T follicular helper cell (primary cell): ENCODE data around the gene SLC5A9.
"Not testable (repeated sequence)": the region's sequence is repeated elsewhere in the genome, so short reads cannot be mapped to it uniquely, and the experiment has no call there.

Experiments used
- DNase-seq: peaks from one replicate; pipeline ENCODE4 v3.0.0-alpha.2; 2020; ENCODE audit warnings: low read depth
- total RNA-seq, 2 experiments: gene quantifications; one replicate each; lab custom pipeline; 2026; lab: John Stamatoyannopoulos, UW

Gene SLC5A9
- total RNA-seq: 0 reads per million in 2 experiments

DNA sequence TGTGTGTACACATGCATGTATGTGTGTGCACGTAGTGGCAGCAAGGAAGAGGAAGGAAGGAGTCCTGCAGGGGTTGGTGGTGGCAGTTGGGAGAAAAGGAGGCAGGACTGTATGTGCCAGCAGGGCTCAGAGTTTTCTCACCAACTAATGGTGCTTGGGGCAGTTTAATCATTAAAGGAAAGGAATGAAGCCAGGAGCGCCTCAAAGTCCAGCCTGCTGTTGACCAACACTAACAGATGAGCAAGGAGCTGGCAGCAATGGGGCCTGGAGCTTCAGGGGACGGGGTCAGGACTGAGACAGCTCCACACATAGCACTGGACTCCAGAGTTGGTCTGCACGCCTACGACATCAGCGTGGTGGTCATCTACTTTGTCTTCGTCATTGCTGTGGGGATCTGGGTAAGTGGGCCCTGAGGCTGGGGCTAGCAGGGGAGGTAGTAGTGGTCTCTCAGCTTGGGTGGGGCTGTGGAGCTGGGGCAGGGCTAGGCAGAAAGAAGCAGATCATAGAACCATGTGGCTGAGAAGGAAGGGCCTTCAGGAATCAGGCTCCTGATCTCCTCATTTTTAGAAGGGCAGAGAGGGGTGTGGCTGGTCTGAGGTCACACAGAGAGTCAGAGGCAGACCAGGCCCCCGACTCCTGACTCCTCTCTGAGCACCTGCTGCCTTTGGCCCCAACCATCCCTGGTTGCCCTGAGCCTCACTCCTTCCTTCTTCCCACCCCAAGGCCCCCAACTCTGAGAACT lies at the start of gene SLC5A9:
Gene SLC5A9, plus strand, starts transcription at position 216 of the 742 bp plus-strand sequence. Its CDS starts 21 bp downstream, at position 237.
- DNase-seq: no peak

DNA sequence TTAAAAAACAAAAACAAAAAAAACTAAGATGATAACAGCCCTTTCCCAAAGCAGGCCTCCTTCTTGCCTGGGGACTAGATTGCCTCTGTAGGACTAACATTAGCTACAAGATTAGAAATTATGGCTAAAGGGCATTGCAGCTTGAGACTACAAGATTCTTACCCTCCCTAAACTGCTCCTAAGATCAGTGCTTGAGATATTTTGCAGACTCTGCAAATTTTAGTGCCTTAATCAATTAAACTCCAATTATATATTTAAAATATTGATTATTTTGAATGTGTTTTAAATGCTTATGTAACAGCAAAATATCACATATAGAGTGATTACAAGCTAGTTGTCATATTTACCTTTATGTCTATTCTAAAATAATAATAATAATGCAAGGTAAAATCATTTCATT lies 47.4 kb upstream of the SLC5A9 start:
- no peak for DNase-seq

DNA sequence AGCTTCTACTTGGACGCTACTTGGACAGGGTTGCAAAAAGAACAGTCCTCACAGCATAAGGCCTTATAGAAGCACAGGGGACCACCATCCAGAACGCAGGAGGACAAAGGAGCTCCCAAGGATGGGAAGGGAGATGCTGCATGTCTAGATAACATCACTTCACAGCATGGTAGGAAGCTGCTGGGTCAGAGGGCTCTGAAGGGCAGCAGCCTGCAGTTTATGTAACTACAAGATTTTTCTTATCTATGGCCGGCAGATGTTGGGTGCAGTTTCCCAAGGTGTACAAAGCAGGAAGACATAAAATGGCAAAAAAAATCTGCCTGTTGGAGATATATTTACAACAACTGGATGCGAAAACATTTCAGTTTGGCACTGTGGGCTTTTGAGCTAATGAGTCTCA lies 45.3 kb upstream of the SLC5A9 start:
- DNase-seq: no peak

DNA sequence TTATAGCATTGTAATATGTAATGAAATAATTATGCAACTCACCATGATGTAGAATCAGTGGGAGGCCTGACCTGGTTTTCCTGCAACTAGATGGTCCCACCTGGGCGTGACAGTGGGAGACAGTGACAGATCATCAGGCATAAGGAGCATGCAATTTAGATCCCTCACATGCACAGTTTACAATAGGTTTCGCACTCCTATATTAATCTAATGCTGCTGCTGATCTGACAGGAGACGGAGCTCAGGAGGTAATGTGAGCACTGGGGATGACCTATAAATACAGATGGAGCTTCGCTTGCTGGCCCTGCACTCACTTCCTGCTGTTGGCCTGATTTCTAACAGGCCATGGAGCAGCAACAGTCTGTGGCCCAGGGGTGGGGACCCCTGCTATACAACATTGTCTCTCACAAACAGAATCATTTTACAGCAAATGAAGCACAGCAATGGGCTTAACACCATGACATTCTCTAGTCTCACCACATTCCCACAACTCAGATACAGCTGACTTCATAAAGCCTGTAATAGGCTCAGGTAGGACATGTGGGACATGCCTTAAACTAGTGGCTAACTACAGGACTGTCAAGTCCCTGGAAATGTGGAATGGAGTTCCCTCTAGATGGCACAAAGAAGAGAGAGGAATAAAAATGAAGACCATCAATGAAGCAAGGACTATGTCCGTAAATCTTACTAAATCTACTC lies 40.7 kb upstream of the SLC5A9 start:
- DNase-seq: no peak

DNA sequence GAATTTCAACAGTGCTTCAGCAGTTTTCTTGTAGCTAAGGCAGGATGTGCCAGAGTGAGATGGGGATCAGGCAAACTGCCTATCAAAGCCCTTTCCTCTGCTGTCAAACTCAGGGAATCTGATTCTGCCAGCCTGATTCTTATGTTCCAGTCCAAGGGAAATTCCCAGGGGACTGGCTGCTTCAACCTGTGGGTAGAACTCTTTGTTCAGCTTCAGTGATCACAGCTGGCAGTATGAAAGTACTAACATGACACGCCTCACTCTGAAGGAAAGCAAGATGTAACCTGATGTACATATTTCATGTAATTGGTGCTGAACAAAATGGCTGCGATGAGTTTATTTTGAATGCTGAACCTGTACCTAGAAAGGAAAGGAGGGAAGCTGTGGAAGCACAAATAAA lies 40.1 kb upstream of the SLC5A9 start:
- no peak for DNase-seq

DNA sequence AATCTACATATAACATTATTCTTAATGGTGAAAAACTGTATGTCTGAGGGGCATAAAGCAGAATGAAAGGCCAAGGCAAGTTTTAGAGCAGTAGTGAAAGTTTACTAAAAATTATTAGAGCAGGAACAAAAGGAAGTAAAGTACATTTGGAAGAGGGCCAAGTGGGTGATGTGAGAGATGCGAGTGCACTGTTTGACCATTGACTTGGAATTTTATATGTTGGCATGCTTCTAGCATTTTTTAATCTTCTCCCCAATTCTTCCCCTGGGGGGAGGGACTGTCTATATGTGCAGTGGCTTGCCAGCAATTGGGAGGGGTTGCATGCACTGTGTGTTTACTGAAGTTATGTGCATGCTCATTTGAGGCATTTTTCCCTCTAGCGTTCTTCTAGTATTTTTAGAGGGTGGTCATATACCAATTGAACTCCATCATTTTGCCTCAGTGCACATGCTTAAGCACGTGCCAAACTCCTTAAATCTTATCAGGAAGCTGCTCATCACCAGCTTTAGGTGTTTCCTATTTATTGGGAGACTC lies 36.1 kb upstream of the SLC5A9 start:
- no peak for DNase-seq

DNA sequence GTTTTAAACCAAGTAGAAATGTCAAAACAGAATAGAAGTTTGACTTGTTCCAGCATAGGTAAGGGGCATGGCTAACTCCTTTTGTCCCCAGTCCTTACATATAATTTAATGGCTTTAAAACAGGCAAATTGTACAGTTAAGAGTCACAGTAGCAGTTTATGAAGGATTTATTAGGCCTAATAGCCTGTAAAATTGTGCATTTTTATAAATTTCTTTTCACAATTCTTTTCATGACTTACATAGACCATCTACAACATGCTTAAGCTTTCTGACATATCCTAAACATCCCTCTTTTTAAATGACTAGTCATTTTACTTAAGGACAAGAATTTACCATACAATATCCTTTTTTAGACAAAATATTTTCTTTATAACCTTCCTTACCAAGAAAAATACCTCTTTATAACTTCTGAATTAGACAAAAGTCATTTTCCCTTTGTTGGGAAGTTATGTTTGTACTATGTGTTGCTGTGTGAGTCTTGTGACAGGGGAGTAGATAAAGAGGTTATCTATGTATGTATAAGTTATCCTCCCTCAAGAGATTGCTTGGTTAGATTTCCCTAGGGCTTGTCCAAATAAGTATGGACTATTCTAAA lies 34.5 kb upstream of the SLC5A9 start:
- no peak for DNase-seq

DNA sequence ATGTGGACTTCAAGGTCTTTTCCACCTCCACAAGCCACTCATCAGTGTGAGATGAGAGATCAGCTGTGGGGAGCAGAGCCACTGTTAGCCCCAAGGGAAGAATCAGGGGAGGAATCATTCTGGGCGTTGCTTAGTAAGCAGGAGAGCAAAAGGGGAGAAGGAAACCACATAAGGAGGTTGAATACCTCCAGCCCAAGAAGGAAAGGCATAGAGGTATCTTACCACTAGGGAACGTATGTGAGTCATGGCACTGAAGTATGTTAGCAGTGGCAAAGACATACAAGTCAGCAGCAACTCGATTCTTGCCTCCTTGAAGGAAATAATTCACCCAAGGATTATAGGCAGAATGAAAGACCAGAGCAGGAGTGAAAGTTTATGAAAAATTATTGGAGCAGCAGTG lies 31.6 kb upstream of the SLC5A9 start:
- DNase-seq: no peak

DNA sequence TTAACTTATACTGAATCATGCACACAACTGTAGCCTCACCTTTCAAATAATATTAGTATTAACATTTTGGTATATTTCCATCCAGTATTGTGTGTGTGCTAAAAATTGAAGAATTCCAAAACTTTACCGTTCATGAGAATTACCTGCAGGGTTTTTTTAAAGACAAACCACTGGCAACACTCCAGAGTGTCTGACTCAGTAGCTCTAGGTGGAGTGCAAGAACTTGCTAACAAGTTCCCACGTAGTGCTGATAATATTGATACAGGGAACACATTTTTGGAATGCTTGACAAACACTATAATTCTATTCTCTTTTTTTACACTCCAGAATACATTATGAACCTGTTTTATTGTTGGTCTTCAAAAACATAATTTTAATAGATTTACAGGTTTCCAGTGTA lies 27.7 kb upstream of the SLC5A9 start:
- no peak for DNase-seq

DNA sequence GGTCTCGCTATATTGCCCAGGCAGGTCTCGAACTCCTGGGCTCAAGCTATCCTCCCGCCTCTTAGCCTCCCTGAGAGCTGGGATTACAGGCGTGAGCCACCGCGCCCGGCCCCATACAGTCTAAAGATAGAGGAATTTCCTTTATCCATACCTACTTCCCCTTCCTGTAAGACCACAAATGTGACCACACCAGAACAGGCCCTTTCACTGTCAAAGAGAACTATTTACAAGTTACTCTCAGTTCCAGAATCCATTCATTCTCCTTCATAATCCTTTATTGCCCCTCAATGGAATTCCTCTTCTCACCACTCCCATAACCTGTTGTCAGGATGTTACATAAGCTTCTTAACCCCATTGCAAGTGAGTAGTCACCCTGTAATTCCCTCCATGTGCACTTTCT lies 26.3 kb upstream of the SLC5A9 start:
- no peak for DNase-seq

DNA sequence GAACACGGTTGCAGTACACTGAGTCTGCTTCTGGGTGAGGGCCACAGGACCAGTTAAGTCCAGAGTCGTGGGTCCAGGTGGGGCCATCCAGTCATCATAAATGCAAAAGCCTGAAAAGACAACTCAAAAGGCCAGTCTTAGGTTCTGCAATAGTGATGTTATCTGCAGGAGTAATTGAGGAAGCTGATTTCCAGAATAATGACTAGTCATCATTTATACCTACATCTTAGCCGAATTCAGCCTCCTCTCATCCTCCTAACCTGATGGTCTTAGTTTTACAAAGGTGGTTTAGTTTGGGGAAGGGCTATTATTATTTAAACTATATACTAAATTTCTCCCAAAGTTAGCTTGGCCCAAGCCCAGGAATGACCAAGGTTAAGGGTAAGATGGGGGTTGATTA lies 23.5 kb upstream of the SLC5A9 start:
- no peak for DNase-seq

DNA sequence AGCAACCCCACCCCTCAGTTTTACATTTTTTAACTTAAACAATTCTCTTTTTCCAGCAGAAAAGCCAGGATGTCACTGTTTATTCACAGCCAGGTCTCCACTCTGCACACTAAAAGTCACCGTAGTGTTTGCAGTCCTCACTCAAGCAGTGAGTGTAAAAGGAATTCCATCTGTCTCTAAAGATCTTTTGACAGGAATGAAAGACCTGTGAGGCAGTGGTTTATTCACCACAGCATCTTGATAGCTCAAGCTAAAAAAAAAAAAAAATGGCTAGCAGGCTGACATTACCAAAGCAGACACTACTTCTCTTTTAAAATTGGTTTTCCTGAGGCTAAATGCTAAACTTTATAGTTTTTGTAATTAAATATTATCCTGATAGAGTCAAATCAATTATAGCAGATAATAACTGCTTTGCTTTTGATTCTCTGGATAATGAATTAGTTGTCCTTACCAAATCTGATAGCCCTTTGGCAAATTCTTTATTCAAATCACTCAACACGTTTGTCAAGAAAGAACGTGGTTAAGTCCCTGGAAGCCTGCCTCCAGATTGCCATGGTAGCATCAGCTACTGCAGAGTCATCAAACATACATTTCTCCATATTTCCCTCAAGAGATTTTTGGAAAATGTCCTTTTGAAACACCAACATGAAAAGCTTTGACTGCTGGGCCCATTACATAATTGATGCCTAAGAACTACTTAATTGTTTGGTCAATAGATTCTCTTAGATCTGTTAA lies 22.2 kb upstream of the SLC5A9 start:
- no peak for DNase-seq

DNA sequence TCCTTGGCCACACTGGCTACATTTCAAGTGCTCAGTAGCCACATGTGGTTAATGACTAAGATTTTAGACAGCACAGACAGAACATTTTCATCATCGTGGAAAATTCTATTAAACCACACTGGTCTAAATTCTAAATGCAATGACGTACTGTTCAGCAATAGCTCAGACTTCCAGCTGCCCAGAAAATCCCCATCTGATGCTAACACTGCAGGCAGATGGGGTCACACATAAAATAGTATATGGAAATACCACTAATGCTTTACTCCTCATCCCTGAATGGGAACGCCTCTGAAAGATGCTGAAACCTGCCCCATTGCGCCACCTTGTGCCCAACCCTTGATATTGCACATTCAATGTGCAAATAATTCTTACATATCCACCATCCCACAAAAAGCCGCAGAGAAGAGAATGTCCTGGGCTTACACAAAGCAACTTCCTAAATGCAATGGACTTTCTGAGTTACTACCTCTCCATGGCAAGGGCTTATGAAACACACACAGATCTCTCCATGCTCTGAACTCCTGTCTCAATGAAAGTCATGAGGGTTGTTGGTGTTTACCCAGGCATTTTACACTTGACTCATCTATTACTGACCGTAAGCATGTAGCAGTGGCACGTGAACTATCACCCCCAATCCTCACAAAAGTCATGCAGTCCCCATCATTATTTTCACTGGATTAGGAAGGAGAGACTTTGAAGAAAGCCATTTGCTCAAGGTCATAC lies 20.3 kb upstream of the SLC5A9 start:
- peak; percentile 33 for DNase-seq

DNA sequence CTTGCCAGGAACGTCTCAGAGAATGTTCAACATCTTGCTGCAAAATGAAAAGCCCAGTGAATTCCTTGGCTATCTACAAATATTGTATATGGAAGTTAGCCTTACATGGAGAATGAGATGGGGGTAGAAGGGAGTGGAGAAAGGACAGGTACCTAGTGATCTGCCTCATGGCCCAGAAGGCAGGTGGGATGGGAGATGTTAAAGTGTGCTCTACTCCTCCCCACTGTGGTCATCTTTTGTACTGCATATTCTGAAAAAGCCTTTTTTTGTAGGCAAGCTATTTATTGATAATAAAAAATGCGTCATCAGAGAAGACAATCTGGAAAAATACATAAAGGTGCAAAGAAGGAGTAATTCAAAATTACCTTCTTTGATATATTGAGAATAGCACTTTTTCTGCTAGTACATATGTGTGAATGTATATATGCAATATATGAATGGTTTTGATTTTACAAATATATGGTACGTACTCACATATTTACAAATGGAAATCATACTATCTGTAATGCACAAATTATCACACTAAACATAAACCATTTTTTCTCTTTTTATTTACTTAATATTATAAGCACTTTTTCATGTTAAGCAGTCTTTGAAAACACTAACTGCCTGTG lies 19.1 kb upstream of the SLC5A9 start:
- no peak for DNase-seq

DNA sequence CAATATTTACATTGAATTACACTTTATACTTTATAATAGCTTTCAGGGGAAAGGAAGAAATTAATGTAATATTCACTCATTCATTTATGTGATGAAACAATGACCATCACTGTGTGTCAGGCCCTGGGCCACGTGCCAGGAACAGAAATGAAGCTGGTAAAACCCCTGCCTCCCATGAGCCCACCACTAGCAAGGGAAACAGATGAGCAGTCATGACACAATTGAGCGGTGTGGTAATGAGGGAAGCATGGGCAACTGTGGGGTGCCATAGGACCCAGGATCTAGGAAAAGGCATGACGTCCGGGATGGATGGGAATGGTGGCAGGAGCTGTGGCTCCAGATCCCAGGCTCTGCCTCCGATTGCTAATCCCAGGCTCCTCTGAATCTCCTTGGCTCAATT lies 17.0 kb upstream of the SLC5A9 start:
- DNase-seq: no peak

DNA sequence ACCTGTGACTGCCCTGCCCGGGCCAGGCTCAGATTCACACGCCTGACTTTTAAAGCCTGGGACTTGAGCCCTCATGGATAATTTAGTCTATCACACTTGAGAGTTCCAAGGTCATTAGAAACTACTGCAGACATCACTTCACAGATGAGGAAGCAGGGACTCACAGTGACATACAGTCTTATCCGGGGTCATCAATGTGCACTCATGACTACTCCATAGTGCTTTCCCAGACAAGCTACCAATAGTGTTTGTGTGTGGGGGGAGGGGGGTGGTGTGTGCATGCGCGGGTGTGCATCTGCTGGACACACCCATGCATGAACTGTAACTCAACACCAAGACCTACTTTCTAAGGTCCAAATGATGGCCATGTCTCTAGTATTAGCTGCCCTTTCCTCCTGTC lies 16.1 kb upstream of the SLC5A9 start:
- no peak for DNase-seq

DNA sequence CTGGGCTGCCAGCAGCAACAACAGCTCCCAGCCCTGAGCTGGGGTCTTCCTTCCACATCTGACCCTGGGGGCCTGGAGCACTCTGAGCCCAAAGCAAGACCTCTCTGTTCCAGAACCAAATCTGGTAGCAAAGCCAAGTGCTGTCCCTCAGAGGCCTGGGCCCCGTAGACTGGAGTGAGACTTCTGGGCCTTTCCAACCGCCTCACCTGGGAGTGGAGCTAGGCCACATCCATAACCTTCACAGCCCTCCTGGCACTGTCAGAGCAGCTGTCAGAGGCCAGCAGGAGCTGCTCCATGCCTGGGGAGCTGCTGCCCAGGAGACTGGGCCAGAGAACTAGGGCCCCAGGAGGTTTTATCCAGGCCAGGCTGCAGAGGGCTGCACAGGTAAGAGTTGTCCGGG lies 15.4 kb upstream of the SLC5A9 start:
- DNase-seq: no peak

DNA sequence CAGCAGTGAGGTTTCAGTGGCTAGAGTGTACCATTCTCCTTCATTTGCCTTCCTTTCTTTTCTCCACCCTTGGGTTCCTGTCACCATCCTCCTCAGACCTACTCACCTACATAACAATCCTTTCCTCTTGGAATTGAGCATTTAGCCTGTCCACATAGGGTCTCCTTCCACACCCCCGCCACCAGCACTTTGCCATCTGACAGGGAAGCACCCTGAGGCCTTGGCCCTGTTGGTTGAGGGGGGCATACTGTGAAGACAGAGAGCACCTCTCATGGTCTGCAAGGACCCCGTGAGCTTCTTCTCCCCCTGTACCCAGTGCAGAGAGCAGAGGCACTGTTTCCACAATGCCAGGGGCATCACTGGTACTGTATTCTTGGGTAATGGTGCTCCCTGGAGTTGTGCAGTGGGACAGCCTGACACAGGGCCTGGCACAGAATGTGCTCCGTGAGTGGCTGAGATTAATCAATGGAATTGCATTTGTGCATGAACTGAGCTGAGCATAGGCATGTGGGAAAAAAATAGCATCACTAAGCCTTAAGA lies 14.9 kb upstream of the SLC5A9 start:
- no peak for DNase-seq

DNA sequence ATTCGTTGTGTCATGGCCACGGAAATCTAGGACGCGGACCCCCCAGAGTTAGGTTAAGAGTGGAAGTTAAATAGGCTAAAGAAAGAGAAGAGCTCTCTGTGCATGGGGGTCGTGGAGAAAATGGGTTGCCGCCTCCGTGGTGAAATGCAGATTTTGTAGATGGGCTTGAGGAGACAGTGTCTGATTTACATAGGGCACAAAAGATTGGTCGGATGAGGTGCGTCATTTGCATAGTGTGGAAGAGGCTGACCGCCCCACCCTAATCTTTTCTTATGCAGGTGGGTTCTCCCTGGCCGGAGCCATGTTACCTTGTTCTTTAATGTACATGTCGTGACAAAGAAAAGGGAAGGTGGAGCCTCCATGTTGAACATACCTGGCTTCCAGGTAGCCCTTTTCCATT lies 14.3 kb upstream of the SLC5A9 start:
- DNase-seq: no peak

DNA sequence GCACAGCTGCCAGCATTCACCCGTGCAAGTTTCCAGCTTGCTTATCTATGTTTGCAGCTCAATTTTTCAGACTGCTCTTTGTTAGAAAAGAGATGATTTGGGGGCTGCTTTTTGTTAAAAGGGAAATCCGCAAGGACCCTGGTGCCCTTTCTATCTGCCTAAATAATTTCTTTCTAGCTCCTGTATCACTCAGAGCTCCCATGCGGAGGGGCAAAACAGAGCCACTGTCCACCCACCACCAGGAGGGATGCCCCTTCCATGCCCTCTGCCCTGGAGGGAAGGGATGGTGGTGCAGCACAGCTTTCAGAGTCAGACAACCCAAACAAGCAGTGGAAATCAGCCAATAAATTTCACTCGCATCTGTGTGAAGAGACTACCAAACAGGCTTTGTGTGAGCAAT lies 13.9 kb upstream of the SLC5A9 start:
- DNase-seq: no peak

DNA sequence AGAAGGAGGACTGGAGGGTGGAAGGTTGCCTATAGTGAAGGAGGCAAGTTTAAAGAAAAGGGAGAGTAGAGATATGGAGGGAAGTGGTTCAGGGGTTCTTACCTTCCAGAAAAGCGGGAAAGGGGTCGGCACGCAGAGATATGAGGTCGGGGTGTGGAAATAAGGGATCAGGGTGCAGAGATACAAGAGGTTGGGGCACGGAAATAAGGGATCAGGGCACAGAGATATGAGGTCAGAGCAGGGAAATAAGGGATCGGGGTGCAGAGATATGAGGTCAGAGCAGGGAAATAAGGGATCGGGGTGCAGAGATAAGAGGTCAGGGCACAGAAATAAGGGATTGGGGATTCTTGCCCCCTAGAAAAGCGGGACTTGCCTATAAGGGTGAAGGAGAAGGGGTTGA lies 9.1 kb upstream of the SLC5A9 start:
- DNase-seq: not testable (repeated sequence)
